Kasumi-1 (cell line): ENCODE data around the gene EIF2S1.
"Not testable (repeated sequence)": the region's sequence is repeated elsewhere in the genome, so short reads cannot be mapped to it uniquely, and the experiment has no call there.

Experiments used
- DNase-seq, 2 experiments: peaks; one replicate each; lab custom pipeline; 2025; lab: John Stamatoyannopoulos, UW

The EIF2S1 gene

GRCh38 chr14:67359775-67360469 is at the start of gene EIF2S1, which contains the start of gene ATP6V1D:
TSS of gene EIF2S1 (plus strand) at chr14:67360328. CDS start at chr14:67364768, 4,440 bp downstream.
TSS of gene ATP6V1D (minus strand) at chr14:67359804. CDS start at chr14:67359698, 106 bp downstream.
- DNase-seq = peak; percentile 98

GRCh38 chr14:67311868-67312267 is 48.3 kb upstream of the EIF2S1 start:
- DNase-seq = no peak

- no peak for DNase-seq
These were observed 47.0 kb upstream of the EIF2S1 start for GRCh38 chr14:67313153-67313552.

- DNase-seq = no peak
These were observed 42.3 kb upstream of the EIF2S1 start for GRCh38 chr14:67317822-67318221.

- no peak for DNase-seq
These were observed 41.0 kb upstream of the EIF2S1 start for GRCh38 chr14:67319142-67319541.

- DNase-seq = not testable (repeated sequence)
These were observed 30.5 kb upstream of the EIF2S1 start for GRCh38 chr14:67329666-67330065.

- DNase-seq = no peak
These were observed 28.6 kb upstream of the EIF2S1 start for GRCh38 chr14:67331368-67332125.

- no peak for DNase-seq
These were observed 27.7 kb upstream of the EIF2S1 start for GRCh38 chr14:67332468-67332867.

- DNase-seq = peak; percentile 15 to 17
These were observed 24.3 kb upstream of the EIF2S1 start for GRCh38 chr14:67335781-67336180.

GRCh38 chr14:67341231-67341630 is 18.9 kb upstream of the EIF2S1 start:
- not testable (repeated sequence) for DNase-seq

- no peak for DNase-seq
These were observed 16.4 kb upstream of the EIF2S1 start for GRCh38 chr14:67343601-67344230.

- DNase-seq = no peak
These were observed 14.5 kb upstream of the EIF2S1 start for GRCh38 chr14:67345583-67345982.

GRCh38 chr14:67352055-67352454 is 8.1 kb upstream of the EIF2S1 start:
- DNase-seq = no peak

GRCh38 chr14:67357186-67357968 is 2.8 kb upstream of the EIF2S1 start:
- no peak for DNase-seq

GRCh38 chr14:67357969-67358354 is 2.2 kb upstream of the EIF2S1 start:
- DNase-seq = no peak

GRCh38 chr14:67358924-67359774 is 979 bp upstream of the EIF2S1 start:
- DNase-seq = no peak

- peak in 1 of 2 experiments; percentile 48 for DNase-seq
These were observed 510 bp downstream of the EIF2S1 start for GRCh38 chr14:67360470-67361206.

- no peak for DNase-seq
These were observed 5.3 kb downstream of the EIF2S1 start for GRCh38 chr14:67365476-67365875.

- DNase-seq = no peak
These were observed 10.7 kb downstream of the EIF2S1 start for GRCh38 chr14:67370830-67371229.
